ENCODE measurements around the gene MAPK13.

MAPK13 gene

DNA sequence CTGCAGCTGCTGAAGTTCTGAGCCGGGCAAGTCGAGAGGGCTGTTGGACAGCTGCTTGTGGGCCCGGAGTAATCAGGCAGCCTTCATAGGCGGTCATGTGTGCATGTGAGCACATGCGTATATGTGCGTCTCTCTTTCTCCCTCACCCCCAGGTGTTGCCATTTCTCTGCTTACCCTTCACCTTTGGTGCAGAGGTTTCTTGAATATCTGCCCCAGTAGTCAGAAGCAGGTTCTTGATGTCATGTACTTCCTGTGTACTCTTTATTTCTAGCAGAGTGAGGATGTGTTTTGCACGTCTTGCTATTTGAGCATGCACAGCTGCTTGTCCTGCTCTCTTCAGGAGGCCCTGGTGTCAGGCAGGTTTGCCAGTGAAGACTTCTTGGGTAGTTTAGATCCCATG, 21.2 kb upstream of the MAPK13 start:
- H3K4me1 Mint-ChIP-seq = peaks cover 54% of the 10 kb centered on the region
- H3K4me3 Mint-ChIP-seq = peak overlapping the region; percentile 53
- no peaks in the 10 kb centered on the region for H3K27me3 Mint-ChIP-seq
- no peaks in the 10 kb centered on the region for H3K9me3 Mint-ChIP-seq
- H3K36me3 Mint-ChIP-seq = peaks cover 7% of the 10 kb centered on the region
- peak overlapping the region; percentile 90 for H3K27ac Mint-ChIP-seq

- H3K36me3 Mint-ChIP-seq = peaks cover 7% of the 10 kb centered on the region
Measured at GRCh38 chr6:36110050-36110449, 20.3 kb upstream of the MAPK13 start.

DNA sequence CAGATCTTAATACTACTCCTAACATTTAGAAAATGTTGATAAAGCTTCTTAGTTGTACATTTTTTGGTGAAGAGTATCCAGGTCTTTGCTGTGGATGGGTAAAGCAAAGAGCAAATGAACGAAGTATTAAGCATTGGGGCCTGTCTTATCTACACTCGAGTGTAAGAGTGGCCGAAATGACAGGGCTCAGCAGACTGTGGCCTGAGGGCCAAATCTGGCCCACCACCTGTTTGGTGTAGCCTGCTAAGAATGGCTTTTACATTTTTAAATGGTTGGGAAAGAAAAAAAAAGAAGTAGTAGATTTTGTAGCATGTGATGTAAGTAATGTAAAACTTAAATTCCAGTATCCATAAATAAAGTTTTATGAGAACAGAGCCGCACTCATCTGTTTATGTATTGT, 19.4 kb upstream of the MAPK13 start:
- Mint-ChIP-seq H3K4me3 (no peak overlapping the region), H3K4me1 (peaks cover 70% of the 10 kb centered on the region), H3K9me3 (no peaks in the 10 kb centered on the region), H3K27me3 (no peaks in the 10 kb centered on the region), H3K36me3 (peaks cover 7% of the 10 kb centered on the region), H3K27ac (peak overlapping the region; percentile 17)

More at GRCh38 chr6:36110050-36110449, 20.3 kb upstream of the MAPK13 start:
- no peak overlapping the region for H3K4me3 Mint-ChIP-seq
- peaks cover 64% of the 10 kb centered on the region for H3K4me1 Mint-ChIP-seq
- no peaks in the 10 kb centered on the region for H3K9me3 Mint-ChIP-seq
- H3K27me3 Mint-ChIP-seq = no peaks in the 10 kb centered on the region
- peak overlapping the region; percentile 31 for H3K27ac Mint-ChIP-seq

DNA sequence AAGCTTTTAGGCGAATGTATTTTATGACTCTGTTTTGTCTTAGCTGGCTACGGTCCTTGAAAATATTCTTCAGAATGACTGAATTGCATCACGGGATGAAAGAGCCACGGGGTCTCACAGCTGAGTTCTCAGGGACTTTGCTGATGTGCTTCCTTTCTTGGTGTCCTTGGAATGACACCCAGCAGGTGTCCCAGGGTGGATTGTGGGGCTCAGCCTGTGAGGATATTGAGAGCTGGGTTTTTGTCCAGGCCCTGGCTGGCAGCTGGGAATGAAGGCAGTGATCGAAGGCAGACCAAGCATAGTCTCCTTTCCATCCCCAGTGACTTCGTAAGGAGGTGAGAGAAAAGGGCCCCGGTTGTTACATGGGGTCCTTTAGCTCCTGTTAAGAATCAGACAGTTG, 18.8 kb upstream of the MAPK13 start:
- Mint-ChIP-seq H3K4me1 (peaks cover 76% of the 10 kb centered on the region), H3K9me3 (no peaks in the 10 kb centered on the region), H3K27ac (peak overlapping the region; percentile 12)

DNA sequence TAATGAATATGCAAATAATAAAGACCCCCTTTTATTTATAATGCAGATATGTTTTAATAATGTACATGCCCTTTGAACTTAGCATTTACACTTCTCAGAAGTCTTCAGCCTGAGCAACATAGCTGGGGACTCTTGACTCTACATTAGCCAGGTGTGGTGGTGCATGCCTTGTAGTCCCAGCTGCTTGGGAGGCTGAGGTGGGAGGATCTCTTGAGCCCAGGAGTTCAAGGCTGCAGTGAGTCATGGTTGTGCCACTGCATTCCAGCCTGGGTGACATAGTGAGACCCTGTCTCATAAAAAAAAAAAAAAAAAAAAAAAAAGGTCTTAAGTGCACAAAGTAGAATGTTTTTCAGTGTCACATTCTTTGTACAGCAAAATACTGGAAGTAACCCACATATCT, 17.3 kb upstream of the MAPK13 start:
- Mint-ChIP-seq H3K27me3 (no peaks in the 10 kb centered on the region), H3K4me3 (no peak overlapping the region), H3K27ac (no peak overlapping the region), H3K4me1 (peaks cover 82% of the 10 kb centered on the region), H3K36me3 (peaks cover 3% of the 10 kb centered on the region), H3K9me3 (no peaks in the 10 kb centered on the region)

More for the DNA sequence above, 18.8 kb upstream of the MAPK13 start:
- Mint-ChIP-seq H3K27me3 (no peaks in the 10 kb centered on the region), H3K4me3 (no peak overlapping the region), H3K36me3 (peaks cover 7% of the 10 kb centered on the region)

DNA sequence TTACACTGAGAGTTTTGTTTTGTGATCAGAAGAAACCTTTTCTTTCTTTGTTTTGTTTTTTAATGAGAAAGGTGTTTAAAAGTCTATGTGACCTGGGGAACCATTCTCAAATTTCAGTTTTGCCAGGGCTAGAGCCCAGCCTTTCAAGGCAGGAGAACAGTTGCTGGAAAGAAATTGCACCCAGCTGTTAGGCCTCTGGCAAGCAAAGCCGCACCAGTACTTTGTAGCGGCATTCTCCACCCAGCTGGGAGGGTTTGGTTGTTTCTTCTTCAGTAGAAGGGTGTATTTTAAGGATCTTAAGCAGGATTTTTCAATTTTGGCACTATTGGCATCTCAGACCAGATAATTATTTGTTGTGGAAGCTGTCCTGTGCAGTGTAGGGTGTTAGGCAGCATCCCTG, 16.6 kb upstream of the MAPK13 start:
- H3K4me3 Mint-ChIP-seq = no peak overlapping the region
- H3K36me3 Mint-ChIP-seq = peaks cover 2% of the 10 kb centered on the region
- H3K27ac Mint-ChIP-seq = no peak overlapping the region
- H3K27me3 Mint-ChIP-seq = no peaks in the 10 kb centered on the region
- peaks cover 82% of the 10 kb centered on the region for H3K4me1 Mint-ChIP-seq
- H3K9me3 Mint-ChIP-seq = no peaks in the 10 kb centered on the region

- H3K36me3 Mint-ChIP-seq = peaks cover 2% of the 10 kb centered on the region
- H3K27me3 Mint-ChIP-seq = no peaks in the 10 kb centered on the region
- H3K4me3 Mint-ChIP-seq = peak overlapping the region; percentile 66
- H3K9me3 Mint-ChIP-seq = no peaks in the 10 kb centered on the region
- peak overlapping the region; percentile 87 for H3K27ac Mint-ChIP-seq
- H3K4me1 Mint-ChIP-seq = peaks cover 82% of the 10 kb centered on the region
Measured at GRCh38 chr6:36114798-36115408, 15.4 kb upstream of the MAPK13 start.

GRCh38 chr6:36115412-36115811, 14.9 kb upstream of the MAPK13 start:
- no peaks in the 10 kb centered on the region for H3K27me3 Mint-ChIP-seq
- peaks cover 2% of the 10 kb centered on the region for H3K36me3 Mint-ChIP-seq
- H3K9me3 Mint-ChIP-seq = no peaks in the 10 kb centered on the region
- H3K27ac Mint-ChIP-seq = peak overlapping the region; percentile 69
- H3K4me1 Mint-ChIP-seq = peaks cover 82% of the 10 kb centered on the region
- peak overlapping the region; percentile 11 for H3K4me3 Mint-ChIP-seq

DNA sequence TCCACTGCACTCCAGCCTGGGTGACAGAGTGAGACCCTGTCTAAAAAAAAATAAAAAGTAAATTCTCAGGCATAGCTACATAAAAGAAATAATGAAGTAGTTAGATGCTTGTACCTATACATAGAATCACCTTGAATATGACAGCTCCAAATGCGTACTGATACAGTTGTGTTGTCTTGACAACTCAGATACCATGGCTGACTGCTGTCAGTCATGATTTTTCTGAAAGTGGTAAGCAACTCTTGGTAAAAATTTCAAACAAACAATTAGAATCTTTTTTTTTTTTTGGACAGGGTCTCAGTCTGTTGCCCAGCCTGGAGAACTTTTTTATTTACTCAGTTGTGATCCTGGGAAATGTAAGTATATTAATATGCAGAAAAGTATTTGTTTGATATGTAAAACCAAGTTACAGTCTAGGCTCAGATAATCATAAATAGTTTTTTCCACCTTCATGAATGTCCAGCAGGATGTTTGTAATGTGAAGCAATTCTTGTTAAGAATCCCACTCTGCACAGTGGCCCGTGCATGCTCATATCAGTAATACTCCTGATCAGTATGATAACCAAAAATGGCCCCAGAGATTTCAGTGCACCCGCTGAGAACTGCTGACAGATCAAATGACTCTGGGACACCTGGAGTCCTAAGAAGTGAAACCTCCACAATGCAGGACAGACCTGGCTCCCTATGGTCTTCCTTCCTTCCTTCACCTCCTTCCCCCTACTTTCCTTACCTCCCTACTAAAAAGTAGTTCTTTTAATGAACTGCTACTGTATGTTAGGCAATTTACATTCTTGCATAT, 14.0 kb upstream of the MAPK13 start:
- H3K27ac Mint-ChIP-seq = peak overlapping the region; percentile 73
- peaks cover 2% of the 10 kb centered on the region for H3K36me3 Mint-ChIP-seq
- H3K27me3 Mint-ChIP-seq = no peaks in the 10 kb centered on the region
- no peaks in the 10 kb centered on the region for H3K9me3 Mint-ChIP-seq
- H3K4me3 Mint-ChIP-seq = no peak overlapping the region
- peaks cover 86% of the 10 kb centered on the region for H3K4me1 Mint-ChIP-seq

- Mint-ChIP-seq H3K4me1 (peaks cover 92% of the 10 kb centered on the region), H3K27me3 (no peaks in the 10 kb centered on the region), H3K27ac (no peak overlapping the region), H3K36me3 (peaks cover 2% of the 10 kb centered on the region), H3K4me3 (no peak overlapping the region), H3K9me3 (no peaks in the 10 kb centered on the region)
Measured at GRCh38 chr6:36116943-36117342, 13.4 kb upstream of the MAPK13 start.

DNA sequence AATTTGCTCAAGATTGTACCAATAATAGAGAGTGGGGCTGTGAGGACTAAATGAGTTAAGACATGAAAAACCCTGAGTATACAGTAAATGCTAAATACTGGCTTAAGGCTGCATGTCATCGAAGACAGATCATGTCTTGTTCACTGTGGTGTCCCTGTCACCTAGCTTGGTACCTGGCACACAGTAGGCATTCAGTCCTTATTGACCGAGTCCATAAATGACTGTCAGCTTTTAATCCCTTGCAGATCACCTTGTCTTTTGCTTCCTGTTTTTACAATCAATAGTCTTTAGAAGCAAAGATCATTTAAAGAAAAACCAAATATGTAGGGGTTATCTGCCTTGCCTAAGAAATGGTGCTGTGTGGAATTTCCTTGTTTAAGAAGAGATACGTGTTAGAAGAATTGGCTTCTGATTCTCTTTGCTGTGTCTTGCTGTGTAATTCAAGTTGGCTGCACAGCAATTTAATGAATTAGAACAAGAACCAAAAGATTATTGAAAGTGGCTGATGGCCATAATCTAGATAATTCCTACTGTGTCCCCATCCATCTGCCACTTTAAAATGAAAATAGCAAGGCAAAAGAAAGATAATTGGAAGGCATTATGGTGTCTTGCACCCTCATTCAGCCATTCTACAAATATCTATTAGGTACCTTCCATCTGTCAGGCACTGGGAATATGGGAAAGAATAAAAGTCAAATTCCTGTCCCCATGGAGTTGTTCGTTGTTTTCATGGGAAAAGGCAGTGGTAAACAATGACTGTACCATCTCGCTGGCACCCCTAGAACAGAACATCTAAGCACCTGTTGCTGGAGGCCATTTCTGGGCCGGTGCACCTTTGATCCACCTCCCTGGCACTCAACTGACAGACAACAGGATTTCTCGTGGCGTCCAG, 12.4 kb upstream of the MAPK13 start:
- Mint-ChIP-seq H3K4me1 (peaks cover 97% of the 10 kb centered on the region), H3K36me3 (no peaks in the 10 kb centered on the region), H3K4me3 (peak overlapping the region; percentile 59), H3K27me3 (no peaks in the 10 kb centered on the region), H3K27ac (peak overlapping the region; percentile 69), H3K9me3 (no peaks in the 10 kb centered on the region)

GRCh38 chr6:36118550-36119107, 11.7 kb upstream of the MAPK13 start:
- Mint-ChIP-seq H3K4me1 (peaks cover 97% of the 10 kb centered on the region), H3K4me3 (peak overlapping the region; percentile 59), H3K27ac (peak overlapping the region; percentile 69), H3K9me3 (no peaks in the 10 kb centered on the region), H3K27me3 (no peaks in the 10 kb centered on the region), H3K36me3 (no peaks in the 10 kb centered on the region)

DNA sequence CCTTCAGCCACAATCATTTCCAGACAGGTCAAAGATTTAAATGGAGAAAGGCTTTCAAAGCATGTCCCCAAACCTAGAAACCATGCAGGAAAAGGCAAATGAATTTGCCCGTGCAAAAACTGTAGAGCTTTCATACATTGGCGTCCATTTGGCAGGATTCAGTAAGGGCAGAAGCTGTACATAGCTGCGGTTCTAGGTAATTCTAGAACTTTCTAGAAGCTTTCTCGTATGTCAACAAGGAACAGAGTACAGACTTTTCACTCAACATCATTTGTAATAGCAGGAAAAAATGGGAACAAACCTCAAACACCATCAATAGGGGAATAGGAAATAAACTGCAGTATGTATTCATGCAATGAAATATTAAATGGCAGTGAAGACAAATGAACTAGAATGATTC, 11.1 kb upstream of the MAPK13 start:
- Mint-ChIP-seq H3K27ac (peak overlapping the region; percentile 69), H3K4me3 (peak overlapping the region; percentile 59), H3K27me3 (no peaks in the 10 kb centered on the region), H3K36me3 (no peaks in the 10 kb centered on the region), H3K4me1 (peaks cover 97% of the 10 kb centered on the region), H3K9me3 (no peaks in the 10 kb centered on the region)

DNA sequence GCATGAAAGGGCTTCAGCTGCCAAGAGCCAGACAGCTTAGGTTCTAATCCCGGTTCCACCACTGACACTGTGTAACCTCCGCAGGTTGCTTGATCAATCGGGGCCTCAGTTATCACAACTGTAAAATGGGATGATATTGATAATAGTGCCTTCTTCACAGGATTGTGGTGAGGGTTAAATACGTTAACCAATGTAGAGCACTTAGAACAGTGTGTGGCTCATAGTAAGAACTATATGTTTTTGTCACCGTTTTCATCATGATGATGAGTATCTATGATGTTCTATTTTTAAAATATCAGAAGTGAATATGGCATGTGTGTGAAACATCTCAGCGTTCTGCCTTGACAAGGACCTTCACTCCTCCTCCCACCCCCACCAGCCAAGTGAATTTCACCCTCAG, 10.3 kb upstream of the MAPK13 start:
- Mint-ChIP-seq H3K27ac (peak overlapping the region; percentile 93), H3K4me1 (peaks cover 94% of the 10 kb centered on the region)

DNA sequence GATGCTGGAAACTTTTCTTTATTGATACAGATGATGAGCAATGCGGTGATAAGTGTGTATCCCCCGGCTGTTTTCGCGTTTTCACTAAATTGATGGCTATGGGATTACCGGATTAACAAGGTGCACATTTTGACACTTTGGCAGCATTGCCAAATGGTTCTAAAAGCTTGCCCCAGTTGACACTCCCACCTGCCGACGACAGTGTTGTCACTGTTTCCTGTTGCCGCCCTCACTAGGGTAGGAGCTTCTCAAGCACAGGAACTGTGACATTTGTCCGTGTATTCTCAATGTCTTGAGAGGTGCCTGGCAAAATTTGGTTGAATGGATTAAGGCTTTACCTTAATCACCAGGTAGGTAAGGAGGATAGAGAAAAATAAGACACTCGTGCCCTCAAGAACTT, 9.8 kb upstream of the MAPK13 start:
- no peaks in the 10 kb centered on the region for H3K36me3 Mint-ChIP-seq
- peaks cover 94% of the 10 kb centered on the region for H3K4me1 Mint-ChIP-seq

More for the DNA sequence above, 10.3 kb upstream of the MAPK13 start:
- Mint-ChIP-seq H3K4me3 (peak overlapping the region; percentile 85), H3K27me3 (no peaks in the 10 kb centered on the region), H3K36me3 (no peaks in the 10 kb centered on the region), H3K9me3 (no peaks in the 10 kb centered on the region)

More for the DNA sequence above, 9.8 kb upstream of the MAPK13 start:
- peak overlapping the region; percentile 85 for H3K4me3 Mint-ChIP-seq
- no peaks in the 10 kb centered on the region for H3K9me3 Mint-ChIP-seq
- no peaks in the 10 kb centered on the region for H3K27me3 Mint-ChIP-seq
- H3K27ac Mint-ChIP-seq = peak overlapping the region; percentile 93

All from activated naive CD4-positive, alpha-beta T cell treated with anti-CD3 and anti-CD28 coated beads, Interleukin-2, amount 50 U/mL, for 24 hours (primary cell).